Astrocyte of the hippocampus (primary cell): Measurements from ENCODE around the gene LCOR.
"Not testable (repeated sequence)": the region's sequence is repeated elsewhere in the genome, so short reads cannot be mapped to it uniquely, and the experiment has no call there.

ENCODE experiments used
- DNase-seq: peaks from one replicate; pipeline ENCODE4 v3.0.0; 2011; ENCODE audit warnings: low read depth, low spot score

LCOR gene

DNA sequence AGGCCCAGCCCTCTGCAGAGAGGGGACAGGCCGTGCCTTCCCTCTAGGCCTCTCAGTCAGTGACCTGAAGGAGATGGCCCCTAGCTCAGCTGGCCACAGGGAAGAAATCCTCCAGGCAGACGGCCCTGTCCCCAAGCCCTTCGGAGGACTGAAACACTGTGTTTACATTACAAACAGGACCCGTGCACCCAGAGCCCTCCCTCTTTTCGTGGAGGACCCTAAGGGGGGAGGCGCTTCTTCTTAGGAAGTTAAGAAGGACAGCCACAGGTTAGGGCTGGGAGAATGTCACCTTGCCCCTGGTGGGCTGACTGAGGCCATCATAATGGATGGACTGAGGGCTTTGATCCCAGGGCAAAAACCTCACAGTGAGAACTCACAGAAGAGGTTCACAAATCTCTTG is 198.8 kb downstream of the LCOR start:
- no peak for DNase-seq

DNA sequence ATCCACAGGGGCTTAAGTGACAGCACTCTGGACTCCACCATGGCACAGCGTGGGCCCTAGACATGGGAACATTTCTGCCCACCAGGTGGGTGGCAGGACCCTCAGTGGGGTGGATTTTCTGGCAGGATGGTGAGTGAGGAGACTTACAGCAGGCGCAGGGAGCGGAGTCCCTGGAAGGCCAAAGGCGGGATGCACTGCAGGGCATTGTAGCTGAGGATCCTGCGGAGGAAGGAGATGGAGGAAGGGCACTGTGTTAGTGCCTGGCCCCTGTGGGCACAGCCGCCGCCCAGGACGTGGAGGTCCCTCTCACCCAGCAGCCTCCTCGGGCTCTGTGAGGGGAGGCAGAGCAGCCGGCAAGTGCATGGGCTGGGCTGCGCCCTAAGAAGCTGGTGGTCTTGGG is 199.4 kb downstream of the LCOR start:
- DNase-seq: no peak

DNA sequence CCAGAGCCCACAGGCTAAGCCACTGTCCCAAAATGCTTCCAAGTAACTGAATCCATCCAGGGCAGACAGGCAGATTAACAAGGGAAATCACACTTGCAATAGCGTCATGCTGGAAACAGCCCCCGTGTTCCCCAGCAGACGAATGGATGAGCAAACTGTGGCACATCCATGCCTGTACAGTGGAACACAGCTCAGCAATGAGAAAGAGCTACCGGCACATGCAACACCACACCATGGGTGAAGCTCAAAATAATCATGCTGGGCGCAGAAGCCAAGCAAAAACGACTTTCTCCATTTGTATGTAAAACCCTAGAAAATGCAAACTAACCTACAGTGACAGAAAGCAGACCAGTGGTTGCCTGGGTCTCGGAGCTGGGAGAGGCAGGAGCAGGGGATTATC is 200.5 kb downstream of the LCOR start:
- no peak for DNase-seq

DNA sequence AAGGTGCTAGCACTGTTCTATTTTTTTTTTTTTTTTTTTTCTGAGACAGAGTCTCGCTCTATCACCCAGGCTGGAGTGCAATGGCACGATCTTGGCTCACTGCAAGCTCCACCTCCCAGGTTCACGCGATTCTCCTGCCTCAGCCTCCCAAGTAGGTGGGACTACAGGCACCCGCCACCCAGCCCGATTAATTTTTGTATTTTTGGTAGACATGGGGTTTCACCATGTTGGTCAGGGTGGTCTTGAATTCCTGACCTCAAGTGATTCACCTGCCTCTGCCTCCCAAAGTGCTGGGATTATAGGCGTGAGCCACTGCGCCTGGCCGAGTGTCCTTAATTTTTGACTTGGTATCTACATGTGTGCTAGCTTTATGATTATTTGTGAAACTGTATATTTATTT is 201.7 kb downstream of the LCOR start:
- not testable (repeated sequence) for DNase-seq

DNA sequence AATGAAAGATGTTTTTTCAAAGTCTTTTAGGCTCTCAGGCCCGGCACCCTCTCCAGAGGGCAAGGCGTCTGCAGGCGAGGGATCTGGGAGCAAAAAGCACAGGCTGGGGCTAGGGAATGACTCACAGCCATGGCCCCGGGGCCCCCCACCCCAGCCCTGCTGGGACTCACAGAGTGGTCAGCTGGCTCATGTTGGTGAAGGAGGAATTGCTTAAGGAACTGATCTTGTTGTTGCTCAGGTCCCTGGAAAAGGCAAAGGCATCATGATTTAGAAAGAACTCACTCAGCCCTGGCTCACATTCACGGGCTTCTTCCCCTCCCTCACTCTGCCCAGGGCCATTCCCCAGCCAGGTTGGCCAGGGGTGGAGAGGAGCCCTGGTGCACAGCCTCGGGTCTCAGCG is 202.2 kb downstream of the LCOR start:
- peak; percentile 10 for DNase-seq

DNA sequence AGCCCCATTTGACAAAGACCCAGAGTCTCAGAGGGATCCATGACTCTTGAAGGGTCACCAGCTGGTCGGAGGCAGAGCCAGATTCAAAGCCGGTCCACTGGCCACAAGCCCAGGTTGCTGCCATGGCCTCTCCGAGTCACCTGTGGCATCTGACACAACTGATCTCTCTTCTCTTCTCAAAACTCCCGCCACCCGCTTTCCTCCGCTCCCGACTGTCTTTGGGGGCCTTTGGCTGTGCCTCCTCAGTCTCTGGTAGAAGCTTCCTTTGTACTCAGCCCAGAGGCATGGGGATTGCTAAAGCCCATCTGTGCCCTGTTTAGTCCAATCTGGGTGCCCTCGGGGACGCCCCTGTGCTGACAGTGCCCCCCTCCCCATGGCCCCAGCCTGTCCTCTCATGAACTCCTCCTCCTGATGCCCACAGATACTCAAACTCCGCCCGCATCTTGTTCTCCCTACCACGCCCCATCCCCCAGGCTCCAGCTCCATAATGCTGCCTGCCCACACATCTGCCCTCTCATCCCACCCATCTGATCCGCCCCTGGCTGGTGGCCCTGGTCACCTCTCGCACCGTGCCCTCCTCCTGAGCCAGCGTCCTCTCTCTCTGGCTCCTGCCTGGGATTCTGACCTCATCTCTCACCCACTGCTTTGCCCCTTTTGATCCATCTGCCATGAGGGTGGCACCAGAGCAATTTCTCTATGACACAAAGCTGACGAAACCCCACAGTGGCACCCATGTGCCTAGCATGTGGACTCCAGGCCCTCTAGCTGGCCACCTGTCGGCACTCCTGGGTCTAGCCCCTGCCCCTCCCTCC is 203.1 kb downstream of the LCOR start:
- no peak for DNase-seq

DNA sequence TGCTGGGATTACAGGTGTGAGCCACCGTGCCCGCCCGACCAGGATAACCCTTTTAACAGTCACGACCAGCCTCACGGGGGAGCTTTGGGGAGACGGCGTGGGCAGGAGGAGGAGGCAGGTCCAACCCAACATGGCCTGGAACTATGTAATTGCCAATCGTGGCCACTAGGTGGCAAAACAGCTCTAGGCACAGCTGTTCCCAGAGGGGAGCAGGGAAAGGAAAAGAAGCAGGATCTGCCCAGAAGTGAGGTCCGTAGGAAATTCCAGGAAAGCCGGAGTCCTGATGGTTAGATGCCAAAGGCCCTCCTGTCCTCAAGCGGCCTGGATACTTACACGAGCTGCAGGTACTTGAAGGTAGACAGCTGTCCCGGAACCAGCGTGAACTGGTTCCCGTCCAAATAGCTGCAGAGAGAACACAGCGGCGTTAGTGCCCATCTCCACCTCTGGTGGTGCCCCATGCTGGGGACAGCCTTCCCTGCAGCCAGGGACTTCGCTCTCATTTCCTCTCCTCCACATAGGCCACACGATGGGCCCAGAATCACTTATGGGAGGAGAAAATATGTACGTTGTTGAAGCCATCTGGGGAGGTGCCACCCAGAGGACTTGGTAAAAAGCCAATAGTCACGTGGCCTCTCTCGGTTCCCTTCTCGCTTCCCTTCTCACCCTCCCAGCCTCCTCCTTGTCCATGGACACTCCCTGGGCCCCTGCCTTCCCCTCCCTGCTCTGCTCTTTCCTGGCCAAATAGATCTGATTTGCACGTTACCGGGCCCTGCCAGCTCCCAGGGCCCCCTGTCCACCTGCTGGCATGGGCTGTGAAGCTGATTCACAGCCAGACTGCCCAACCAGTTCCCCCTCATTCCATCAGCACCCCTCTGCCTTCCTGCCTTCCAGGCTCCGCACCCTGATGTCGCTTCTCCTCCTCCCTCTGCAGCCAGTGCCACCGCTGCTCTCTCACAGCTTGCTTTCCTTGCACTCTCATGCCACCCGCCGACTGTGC is 205.6 kb downstream of the LCOR start:
- DNase-seq: peak; percentile 91

DNA sequence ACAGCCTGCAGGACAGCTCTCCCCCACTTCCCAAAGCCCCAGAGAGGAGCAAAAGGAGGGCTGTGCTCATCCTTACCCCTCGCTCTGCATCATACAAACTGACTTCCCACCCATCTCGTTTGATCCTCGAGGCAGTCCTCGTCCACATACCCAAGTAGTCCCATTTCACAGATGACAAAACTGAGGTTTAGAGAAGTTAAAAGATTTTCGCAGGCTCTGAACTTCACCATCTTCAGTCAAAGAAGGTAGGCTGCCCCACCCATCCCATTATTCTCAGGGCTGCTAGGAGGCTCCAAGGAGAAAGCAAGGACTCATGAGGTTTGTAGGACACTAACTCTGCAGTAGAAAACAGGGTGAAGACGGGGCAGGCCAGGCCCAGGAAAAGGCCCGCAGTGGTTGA is 206.6 kb downstream of the LCOR start:
- no peak for DNase-seq

DNA sequence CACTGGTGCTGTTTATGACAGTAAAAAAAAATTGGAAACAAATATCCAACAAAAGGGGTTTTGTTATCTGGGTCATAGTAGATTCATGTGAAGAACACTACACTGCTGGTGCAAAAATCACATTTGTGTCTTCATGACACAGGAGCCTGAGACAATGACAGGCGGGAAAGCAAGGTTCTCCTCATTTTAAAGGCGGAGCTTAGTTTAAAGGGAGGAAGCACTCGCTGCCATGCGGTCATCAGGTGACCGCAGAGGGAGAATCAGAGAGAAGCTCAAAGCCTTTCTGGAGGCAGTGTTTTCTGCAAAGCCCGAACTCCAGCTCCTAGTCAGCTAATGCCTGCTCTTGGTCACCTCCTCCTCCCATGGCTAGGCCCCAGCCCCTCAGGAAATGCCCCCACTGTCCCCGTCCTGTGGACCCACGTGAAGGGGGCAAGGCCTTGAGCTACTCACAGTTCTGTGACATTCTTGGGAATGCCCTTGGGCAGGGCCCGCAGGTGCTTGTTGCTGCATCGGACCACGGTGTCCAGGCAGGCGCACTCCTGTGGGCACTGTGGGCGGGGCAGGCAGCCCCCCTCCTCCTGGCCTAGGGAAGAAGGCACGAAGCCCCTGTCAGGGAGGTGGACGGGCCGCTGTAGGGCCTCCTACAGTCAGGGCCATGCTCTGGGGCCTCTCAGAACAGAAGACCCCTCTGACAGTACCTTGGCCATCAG is 207.6 kb downstream of the LCOR start:
- DNase-seq: no peak

DNA sequence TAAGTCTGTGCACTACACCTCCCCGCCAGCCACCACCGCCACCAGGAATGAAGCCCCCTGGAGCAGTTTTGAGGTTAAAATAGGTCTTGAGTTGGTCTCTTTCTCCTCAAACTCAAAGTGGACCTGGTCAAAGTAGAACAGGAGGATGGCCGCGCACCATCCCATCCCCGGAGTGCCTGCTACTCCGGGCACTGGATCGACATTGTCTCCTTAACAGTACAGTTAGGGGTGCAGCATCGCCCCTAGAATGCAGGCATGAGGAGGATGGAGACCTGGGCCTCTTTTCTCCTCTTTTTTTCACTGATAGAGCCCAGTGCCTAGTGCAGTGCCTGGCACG is 208.1 kb downstream of the LCOR start:
- DNase-seq: no peak

DNA sequence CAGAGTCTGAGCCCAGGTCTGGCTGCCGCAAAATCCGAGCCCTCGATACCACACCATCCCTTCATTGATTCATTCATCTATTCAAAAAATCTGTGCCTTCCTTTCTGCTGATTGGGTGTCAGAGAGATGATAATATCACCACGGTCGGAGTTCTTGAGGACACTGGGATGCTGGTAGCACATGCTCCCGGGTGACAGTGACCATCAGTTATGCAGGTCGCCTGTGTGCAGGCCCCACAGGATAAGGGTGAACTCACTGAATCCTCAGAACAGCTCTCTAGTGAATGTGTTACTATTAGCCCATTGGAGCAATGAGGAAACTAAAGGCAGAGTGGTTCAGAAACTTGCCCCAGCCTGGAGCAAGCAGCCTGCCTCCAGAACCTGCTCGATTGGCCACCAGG is 208.6 kb downstream of the LCOR start:
- no peak for DNase-seq

DNA sequence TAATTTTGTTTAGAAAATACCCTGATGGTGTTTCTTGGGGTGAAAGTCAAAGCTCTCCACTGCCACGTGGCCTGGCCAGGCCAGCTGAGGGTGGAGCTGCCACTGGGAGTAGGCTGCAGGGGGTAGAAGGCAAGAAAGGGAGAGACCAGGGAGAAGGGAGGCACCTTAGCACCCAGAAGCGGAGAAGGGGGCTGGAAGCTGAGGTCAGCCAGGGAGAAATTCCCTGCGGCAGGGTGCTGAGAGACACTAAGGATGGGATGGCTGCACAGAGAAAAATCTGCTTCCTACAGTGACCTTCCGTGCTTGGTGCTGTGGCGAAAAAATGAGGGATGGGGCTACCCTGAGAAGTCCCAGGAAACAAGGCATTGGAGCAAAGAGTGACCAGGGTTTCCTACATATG is 210.0 kb downstream of the LCOR start:
- no peak for DNase-seq

DNA sequence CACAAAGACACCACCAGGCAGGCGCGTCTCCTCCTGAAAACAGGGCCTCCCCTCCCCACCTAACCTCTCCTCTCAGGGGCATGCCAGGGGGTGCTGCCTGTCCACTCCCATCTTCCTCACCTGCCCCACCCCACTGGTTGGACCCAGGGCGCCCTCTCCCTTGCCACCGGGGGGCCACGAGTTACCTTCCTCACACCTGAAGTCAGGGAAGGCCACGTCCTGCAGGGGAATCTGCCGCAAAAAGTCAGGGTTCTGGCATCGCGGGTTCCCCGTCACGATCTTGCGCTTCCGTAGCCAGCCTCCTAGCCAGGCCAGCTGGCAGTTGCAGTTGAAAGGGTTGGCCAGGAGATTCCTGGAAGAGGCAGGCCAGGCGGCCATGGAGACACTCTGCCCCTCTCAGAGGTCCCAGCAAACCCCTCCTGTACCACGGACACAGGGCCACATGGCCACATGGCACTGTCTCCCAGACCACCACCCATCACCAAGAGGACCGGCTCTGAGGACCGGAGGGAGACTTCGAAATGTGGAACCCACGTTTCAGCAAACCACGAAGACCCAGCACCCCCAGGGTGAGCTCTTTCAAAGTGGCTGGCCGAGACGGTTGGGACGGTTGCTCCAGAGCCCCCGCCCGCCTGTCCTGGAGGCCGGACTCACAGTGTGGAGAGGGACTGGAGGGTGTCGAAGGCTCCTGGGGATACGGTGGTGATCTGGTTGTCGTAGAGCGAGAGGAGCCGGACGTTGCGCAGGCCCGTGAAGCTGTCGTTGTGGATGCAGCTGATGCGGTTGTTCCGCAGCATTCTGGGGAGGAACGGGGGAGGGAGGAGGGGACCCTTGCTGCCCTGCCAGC is 210.8 kb downstream of the LCOR start:
- no peak for DNase-seq

DNA sequence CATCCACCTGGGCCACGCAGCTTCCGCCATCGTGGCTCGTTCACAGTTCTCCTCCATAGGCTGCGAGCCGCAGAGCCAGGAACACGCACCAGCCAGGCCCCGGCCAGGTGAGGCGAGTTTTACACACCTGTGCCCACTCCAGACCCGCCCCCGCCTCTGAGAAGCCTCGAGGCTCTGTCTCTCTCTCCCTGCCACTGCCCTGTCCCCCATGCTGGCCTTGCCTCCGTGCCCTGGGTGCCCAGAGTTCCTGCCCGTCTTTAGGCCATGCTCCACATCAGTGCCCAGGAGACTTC is 211.4 kb downstream of the LCOR start:
- DNase-seq: no peak
